Measurements from ENCODE around the gene PLCL1.

Gene PLCL1

DNA sequence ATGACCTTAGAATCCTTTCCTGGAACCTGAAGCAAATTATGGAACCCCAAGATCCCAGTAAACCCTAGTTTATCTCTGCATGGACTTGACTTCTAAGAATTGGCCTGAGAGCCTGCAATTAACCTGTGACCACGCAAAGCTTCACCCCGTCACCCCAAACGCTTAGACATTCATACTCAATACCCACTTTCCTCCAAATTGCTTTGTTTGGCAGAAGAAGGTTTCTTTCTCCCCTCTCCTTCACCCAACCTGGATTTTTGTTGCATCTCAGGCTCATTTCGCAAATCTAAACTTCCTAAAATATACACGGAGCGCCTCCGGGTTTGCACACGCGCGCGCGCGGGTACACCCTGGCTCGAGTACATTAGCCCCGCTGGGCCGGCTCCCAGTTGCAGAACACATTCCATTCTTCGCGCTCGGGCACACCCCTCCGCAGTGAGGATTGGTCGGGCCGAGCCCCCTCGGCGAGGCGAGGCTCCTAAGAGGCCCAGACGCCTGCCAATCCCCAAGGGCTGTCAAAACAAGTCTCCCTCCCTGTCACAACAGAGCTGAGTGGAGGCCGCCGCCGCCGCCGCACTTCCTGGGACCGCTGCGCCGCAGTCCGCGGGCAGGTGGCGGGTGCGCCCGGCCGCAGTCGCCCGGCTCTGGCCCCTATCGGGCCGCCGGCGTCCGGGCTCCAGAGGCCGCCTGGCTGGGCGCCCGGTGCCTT is at the start of gene PLCL1:
PLCL1 (plus strand) TSS at position 545 of the 709 bp plus-strand sequence.
- in situ Hi-C loops (cut with HindIII; ENCODE audit: low sequenced_read_pairs) = no loop called here

GRCh38 chr2:197759013-197759412 is 45.4 kb upstream of the PLCL1 start:
- in situ Hi-C loops (cut with HindIII; ENCODE audit: low sequenced_read_pairs) = no loop called here

GRCh38 chr2:197759625-197760292 is 44.6 kb upstream of the PLCL1 start:
- in situ Hi-C loops (cut with HindIII; ENCODE audit: low sequenced_read_pairs) = no loop called here

GRCh38 chr2:197760293-197760657 is 44.1 kb upstream of the PLCL1 start:
- in situ Hi-C loops (cut with HindIII; ENCODE audit: low sequenced_read_pairs) = no loop called here

GRCh38 chr2:197777823-197778407 is 26.5 kb upstream of the PLCL1 start:
- in situ Hi-C loops (cut with HindIII; ENCODE audit: low sequenced_read_pairs) = no loop called here

- in situ Hi-C loops (cut with HindIII; ENCODE audit: low sequenced_read_pairs) = no loop called here
Observed at GRCh38 chr2:197779261-197779660, 25.1 kb upstream of the PLCL1 start.

DNA sequence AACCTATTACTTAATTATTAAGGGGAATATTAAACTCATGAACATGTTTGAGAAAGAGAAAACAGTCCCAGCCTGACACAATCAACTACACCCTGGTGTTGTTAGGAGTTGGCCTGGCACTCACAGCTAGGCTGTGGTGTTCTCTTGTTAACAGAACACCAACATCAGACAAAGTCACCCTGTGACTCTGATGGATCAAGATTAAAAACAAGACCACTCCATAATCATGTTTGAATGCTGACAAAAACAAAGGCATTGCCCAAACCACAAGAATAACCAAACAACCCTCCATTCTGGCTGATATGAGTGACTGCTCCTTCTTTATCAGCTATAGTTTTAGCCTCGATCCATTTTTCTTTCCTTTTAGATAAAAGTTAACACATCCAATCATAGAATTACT is 22.3 kb upstream of the PLCL1 start:
- in situ Hi-C loops (cut with HindIII; ENCODE audit: low sequenced_read_pairs) = no loop called here

DNA sequence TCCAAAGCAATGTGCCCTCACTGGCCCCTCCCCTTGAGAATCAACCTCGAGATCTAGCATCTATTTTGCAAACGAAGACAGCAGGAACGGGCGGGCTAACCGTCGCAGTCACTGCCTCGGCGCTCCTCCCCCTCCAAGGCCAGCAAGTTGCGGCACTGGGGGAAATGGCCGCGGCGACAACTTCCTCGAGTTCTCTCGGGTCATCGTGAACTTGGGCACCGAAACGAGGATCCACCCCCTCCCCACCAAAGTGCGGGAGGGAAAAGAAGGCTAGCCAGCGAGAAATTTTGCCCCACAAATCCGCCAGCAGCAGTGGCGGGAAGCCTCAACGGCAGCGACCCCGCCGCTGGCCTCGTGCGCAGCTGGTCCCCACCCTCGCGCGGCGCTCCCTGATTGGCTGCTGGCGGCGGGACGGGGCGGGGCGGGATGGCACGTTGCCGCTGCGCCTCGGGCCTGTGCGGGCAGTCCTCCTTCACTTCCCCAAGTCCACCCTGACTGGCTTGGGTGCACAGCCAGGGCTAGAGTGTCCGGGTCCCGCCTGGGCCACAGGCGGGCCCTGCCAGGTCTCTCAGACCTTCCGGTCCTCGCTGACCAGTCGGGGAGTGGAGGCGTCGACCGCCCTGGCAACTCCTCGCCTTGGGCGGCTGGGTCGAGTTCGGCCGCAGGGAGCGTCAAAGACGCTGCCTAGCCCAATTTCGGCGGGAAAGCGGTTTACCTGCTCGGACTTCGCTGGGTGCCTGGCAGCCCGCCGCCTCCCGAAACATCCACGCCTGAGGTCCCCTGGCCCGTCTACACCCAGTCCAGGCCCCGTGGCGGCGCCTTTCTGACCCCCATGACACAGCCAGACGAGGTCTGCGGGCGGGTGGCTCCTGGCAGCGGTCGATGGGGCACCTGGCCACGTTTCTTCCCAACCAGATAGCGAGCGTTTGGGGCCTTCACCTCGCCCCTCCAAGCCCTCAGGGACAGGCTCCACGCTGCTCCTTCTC is 19.1 kb upstream of the PLCL1 start, which contains the start of gene BOLL:
BOLL (minus strand) TSS at position 364 of the 986 bp plus-strand sequence. CDS start 3,469 bp downstream, outside the sequence.
- in situ Hi-C loops (cut with HindIII; ENCODE audit: low sequenced_read_pairs) = no loop called here

DNA sequence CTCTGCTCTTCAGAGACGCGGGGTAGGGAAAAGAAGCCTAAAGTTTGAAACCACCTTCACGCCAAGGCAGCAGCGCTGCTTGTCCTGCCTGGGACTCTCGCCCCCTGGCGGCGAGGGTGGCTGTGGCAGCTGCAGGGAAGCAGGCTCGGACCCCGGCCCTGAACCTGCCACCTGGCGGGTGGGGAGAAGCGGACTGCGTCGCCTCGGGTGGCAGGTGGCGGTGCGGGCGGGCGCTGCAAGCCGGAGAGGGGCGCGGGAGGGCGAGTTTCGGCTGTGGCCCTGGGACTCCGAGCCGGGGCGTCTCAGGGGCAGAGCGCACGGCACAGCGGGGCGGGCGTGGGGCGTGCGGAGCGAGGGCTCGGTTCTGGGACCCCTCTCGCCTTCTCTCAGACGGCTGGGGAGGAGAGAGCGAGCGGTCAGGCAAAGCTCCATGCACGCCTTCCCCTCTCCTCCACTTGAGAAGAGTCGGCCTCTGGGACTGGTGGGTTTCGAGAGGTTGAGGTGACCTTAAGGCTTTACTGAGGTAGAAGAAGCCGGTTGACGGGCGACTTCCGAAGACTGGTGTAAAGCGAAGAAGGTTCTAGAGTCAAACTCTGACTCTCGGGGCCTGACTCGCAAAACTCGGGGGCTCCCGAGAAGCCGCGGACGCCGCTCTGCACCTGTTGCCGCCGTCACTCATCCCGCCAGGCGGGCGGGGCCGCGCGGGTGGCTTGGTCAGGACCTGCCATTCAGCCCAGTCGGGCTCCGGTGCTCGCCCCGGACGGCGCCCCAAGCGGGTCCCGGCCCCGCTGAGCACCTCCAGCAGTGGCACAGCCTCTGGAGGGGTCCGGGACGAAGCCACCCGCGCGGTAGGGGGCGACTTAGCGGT is 18.1 kb upstream of the PLCL1 start:
- in situ Hi-C loops (cut with HindIII; ENCODE audit: low sequenced_read_pairs) = no loop called here

GRCh38 chr2:197793456-197793855 is 10.9 kb upstream of the PLCL1 start:
- in situ Hi-C loops (cut with HindIII; ENCODE audit: low sequenced_read_pairs) = no loop called here

GRCh38 chr2:197795277-197795676 is 9.1 kb upstream of the PLCL1 start:
- in situ Hi-C loops (cut with HindIII; ENCODE audit: low sequenced_read_pairs) = no loop called here

- in situ Hi-C loops (cut with HindIII; ENCODE audit: low sequenced_read_pairs) = no loop called here
Observed at GRCh38 chr2:197798187-197798586, 6.2 kb upstream of the PLCL1 start.

DNA sequence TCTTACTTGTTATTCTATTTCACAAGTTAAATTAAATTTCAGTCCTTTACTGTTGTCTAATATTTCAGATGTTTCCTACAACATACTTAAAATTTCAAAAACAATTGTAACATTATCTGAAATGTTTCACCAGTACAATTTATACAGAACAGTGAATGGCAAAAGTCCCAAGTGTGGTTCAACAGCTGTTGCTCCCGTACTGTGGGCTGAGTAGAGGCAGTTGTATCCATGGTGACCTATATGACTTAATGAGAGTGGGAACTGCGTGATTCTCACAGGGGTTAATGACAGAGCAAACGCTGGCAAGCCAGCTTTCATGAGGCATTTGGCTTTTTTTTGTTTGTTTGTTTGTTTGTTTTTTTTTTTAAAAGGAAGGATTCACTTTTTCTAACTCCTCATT is 5.3 kb upstream of the PLCL1 start:
- in situ Hi-C loops (cut with HindIII; ENCODE audit: low sequenced_read_pairs) = no loop called here

DNA sequence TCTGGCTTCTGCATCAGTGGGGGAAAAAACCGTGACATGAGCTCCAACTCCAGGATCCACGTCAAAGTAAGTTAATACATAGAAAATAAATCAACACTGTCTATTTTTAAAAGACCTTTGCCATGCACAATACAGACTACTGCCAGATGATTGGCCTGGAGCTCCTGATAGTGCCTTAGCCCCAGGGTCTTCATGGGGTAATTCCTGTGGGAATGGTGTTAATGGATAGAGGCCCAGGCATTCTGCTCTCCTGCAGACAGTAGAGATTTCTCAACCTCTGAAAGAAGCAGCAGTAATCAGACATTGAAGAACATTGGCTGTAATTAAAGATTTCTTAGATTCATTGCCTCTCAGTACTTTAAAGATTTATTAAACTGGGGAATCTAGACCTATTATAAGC is 4.3 kb upstream of the PLCL1 start:
- in situ Hi-C loops (cut with HindIII; ENCODE audit: low sequenced_read_pairs) = no loop called here

DNA sequence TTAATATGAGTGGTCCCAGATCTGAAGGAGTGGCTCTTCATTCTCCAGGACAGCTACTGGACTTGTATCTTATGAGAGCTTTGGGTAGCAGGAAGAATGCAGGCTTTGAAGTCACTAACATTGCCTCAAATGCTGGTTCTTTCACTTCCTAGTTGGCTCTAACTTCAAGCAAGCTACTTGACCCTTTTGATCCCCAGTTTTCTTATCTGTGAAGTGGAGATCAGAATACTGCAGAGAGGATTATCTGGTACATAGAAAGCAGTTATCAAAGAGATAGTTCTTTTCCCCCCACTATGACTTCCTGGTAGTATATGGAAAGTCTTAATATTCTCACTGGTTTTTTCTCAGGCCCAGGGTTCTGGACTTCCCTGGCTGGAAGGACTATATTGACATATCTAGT is 3.4 kb upstream of the PLCL1 start:
- in situ Hi-C loops (cut with HindIII; ENCODE audit: low sequenced_read_pairs) = no loop called here

DNA sequence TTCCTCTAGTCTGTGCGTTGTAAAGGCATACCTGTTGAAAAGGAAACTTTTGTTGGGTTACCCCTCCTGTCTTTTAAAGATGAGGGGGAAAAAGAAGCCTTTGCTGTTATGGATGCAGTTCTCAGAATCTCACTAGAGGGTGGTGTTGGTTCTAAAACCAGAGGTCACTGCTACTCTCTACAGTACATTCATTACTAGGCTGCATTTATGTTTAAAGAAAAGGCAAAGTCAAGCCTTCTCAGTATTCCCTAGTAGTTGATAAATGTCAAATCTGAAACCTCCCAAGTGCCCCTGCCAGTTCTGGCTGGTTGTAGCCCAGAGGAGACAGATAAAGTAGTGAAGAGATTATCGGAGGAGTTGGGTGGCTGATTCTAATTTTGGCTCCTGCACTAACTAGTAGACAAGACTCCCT is 1.4 kb upstream of the PLCL1 start:
- in situ Hi-C loops (cut with HindIII; ENCODE audit: low sequenced_read_pairs) = no loop called here

- in situ Hi-C loops (cut with HindIII; ENCODE audit: low sequenced_read_pairs) = no loop called here
Observed at GRCh38 chr2:197804758-197805714, 643 bp downstream of the PLCL1 start.

GRCh38 chr2:197805715-197806633 is 1.6 kb downstream of the PLCL1 start:
- in situ Hi-C loops (cut with HindIII; ENCODE audit: low sequenced_read_pairs) = no loop called here
